ENCODE results near the gene INVS.

The INVS gene

GRCh38 chr9:100340224-100340623 is 241.2 kb downstream of the INVS start:
- H3K27ac Mint-ChIP-seq = no peak overlapping the region
- peaks cover 63% of the 10 kb centered on the region for H3K36me3 Mint-ChIP-seq (ENCODE audit: low read depth)
- H3K4me3 Mint-ChIP-seq = no peak overlapping the region
- TF ChIP-seq CTCF (IDR thresholded peaks at IDR 0.05) = no peak
- no peaks in the 10 kb centered on the region for H3K27me3 Mint-ChIP-seq (ENCODE audit: low read depth, poor library complexity)
- H3K9me3 Mint-ChIP-seq = no peaks in the 10 kb centered on the region
- peaks cover 13% of the 10 kb centered on the region for H3K4me1 Mint-ChIP-seq
- DNase-seq = no peak

DNA sequence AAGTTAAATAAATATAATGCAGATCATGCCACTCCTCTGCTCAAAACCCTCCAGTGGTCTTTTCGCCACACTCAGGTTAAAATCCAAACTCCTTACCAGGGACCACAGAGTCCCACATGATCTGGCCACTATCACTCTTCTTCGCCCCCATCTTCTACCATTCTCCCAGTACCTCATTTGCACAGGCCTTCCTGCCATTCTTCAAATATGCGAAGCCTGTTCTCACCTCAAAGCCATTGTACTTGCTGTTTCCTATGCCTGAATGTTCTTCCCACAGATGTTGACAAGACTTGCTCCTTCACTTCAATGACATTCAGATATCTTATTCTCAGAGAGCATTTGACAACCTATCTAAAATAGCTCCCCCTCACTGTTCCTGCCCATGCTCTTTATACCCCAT is 242.8 kb downstream of the INVS start:
- H3K27me3 Mint-ChIP-seq (ENCODE audit: low read depth, poor library complexity) = no peaks in the 10 kb centered on the region
- DNase-seq = no peak
- H3K4me1 Mint-ChIP-seq = peaks cover 15% of the 10 kb centered on the region
- no peak overlapping the region for H3K27ac Mint-ChIP-seq
- H3K4me3 Mint-ChIP-seq = no peak overlapping the region
- peaks cover 66% of the 10 kb centered on the region for H3K36me3 Mint-ChIP-seq (ENCODE audit: low read depth)
- H3K9me3 Mint-ChIP-seq = no peaks in the 10 kb centered on the region
- TF ChIP-seq CTCF (IDR thresholded peaks at IDR 0.05) = no peak

GRCh38 chr9:100346836-100347235 is 247.8 kb downstream of the INVS start:
- TF ChIP-seq CTCF (IDR thresholded peaks at IDR 0.05) = no peak

GRCh38 chr9:100350188-100350587 is 251.1 kb downstream of the INVS start:
- peak overlapping the region; percentile 19 for H3K4me3 Mint-ChIP-seq
- H3K27ac Mint-ChIP-seq = no peak overlapping the region
- TF ChIP-seq CTCF (IDR thresholded peaks at IDR 0.05) = no peak
- H3K27me3 Mint-ChIP-seq (ENCODE audit: low read depth, poor library complexity) = peaks cover 3% of the 10 kb centered on the region
- DNase-seq = no peak
- peaks cover 23% of the 10 kb centered on the region for H3K9me3 Mint-ChIP-seq
- peaks cover 52% of the 10 kb centered on the region for H3K4me1 Mint-ChIP-seq
- peaks cover 56% of the 10 kb centered on the region for H3K36me3 Mint-ChIP-seq (ENCODE audit: low read depth)

More at GRCh38 chr9:100346836-100347235, 247.8 kb downstream of the INVS start:
- Mint-ChIP-seq H3K4me1 (peaks cover 33% of the 10 kb centered on the region), H3K9me3 (no peaks in the 10 kb centered on the region), H3K27ac (no peak overlapping the region), H3K4me3 (no peak overlapping the region), H3K27me3 (ENCODE audit: low read depth, poor library complexity) (no peaks in the 10 kb centered on the region), H3K36me3 (ENCODE audit: low read depth) (peaks cover 46% of the 10 kb centered on the region)
- no peak for DNase-seq

Measured in nephron progenitor cell (in vitro differentiated cells).